ENCODE results near the gene U2AF1L4.

Gene U2AF1L4

GRCh38 chr19:35738021-35738886 is 7.0 kb downstream of the U2AF1L4 start:
- H3K9me3 ChIP-seq (ENCODE audit: severe bottlenecking), result no peaks in the 10 kb centered on the region

DNA sequence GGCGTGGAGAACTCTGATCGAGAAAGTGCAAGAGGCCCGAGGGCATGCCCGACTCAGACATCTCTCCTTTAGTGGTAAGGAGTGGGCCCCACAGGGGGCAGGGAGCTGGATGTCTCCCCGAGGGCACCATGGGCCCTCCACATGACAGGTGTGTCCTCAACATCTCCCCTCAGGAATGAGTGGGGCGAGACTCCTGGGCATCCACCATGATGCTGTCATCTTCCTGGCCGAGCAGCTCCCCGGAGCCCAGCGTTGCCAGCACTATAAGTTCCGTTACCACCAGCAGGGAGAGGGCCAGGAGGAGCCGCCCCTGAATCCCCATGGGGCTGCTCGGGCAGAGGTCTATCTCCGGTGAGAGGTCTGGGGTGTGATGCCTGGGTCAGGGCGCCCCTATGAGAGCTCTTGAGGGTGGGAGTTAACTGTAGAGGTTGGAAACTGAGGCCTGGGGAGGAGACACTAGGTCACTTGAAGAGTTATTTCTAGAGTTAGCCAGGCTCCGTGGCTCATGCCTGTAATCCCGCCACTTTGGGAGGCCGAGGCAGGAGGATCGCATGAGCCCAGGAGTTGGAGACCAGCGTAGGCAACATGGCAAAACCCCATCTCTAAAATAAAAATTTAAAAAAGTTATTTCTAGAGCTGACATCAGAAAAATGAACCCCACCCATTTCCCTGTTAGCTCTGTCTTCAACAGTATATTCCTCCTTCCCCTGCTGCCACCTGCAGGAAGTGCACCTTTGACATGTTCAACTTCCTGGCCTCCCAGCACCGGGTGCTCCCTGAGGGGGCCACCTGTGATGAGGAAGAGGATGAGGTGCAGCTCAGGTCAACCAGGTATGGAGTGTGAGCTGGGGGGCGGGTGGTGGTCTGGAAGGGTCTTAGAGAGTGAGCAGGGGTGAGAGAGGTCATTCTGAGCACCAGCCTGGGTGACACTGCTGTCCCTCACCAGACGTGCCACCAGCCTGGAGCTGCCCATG is 8.0 kb downstream of the U2AF1L4 start:
- DNase-seq (ENCODE audit: low spot score), result no peak
- H3K27ac ChIP-seq (ENCODE audit: poor library complexity, severe bottlenecking), result no peak overlapping the region
- no peaks in the 10 kb centered on the region for H3K4me1 ChIP-seq (ENCODE audit: insufficient read depth, poor library complexity, severe bottlenecking)
- no peaks in the 10 kb centered on the region for H3K9me3 ChIP-seq (ENCODE audit: severe bottlenecking)
- no peaks in the 10 kb centered on the region for H3K27me3 ChIP-seq (ENCODE audit: insufficient read depth, poor library complexity, severe bottlenecking)
- TF ChIP-seq, protein P1, sequence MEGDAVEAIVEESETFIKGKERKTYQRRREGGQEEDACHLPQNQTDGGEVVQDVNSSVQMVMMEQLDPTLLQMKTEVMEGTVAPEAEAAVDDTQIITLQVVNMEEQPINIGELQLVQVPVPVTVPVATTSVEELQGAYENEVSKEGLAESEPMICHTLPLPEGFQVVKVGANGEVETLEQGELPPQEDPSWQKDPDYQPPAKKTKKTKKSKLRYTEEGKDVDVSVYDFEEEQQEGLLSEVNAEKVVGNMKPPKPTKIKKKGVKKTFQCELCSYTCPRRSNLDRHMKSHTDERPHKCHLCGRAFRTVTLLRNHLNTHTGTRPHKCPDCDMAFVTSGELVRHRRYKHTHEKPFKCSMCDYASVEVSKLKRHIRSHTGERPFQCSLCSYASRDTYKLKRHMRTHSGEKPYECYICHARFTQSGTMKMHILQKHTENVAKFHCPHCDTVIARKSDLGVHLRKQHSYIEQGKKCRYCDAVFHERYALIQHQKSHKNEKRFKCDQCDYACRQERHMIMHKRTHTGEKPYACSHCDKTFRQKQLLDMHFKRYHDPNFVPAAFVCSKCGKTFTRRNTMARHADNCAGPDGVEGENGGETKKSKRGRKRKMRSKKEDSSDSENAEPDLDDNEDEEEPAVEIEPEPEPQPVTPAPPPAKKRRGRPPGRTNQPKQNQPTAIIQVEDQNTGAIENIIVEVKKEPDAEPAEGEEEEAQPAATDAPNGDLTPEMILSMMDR (IDR thresholded peaks at IDR 0.05; ENCODE audit: poor library complexity, severe bottlenecking), result no peak
- ATAC-seq (ENCODE audit: low read depth), result no peak
- no peak overlapping the region for H3K4me3 ChIP-seq (ENCODE audit: severe bottlenecking)
- H3K36me3 ChIP-seq (ENCODE audit: low read depth), result peaks cover 56% of the 10 kb centered on the region

More at GRCh38 chr19:35738021-35738886, 7.0 kb downstream of the U2AF1L4 start:
- Histone ChIP-seq H3K27ac (ENCODE audit: poor library complexity, severe bottlenecking) (no peak overlapping the region), H3K36me3 (ENCODE audit: low read depth) (peaks cover 49% of the 10 kb centered on the region), H3K4me1 (ENCODE audit: insufficient read depth, poor library complexity, severe bottlenecking) (no peaks in the 10 kb centered on the region), H3K27me3 (ENCODE audit: insufficient read depth, poor library complexity, severe bottlenecking) (no peaks in the 10 kb centered on the region), H3K4me3 (ENCODE audit: severe bottlenecking) (no peak overlapping the region)
- no peak for DNase-seq (ENCODE audit: low spot score)
- TF ChIP-seq, protein P1 (IDR thresholded peaks at IDR 0.05; ENCODE audit: poor library complexity, severe bottlenecking), result no peak
- no peak for ATAC-seq (ENCODE audit: low read depth)

DNA sequence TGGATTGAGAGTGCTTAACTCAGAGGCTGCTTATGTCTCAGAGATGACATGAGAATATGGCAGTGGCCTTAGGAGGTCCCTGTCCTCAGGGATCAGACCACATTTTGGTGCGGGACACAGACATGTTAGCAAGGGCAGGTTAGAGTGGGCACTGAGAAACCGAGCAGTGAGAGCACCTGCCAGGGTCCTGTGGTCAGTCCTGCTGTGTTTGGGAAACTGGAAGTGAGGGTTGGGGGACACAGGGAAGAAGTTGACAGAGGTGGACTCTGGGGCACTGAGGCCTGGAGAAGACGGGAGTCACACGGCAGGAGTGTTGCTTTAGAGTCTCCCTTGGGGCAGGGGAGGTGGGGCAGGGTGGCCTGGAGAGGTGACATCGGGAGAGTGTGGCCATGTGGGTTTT is 10.3 kb downstream of the U2AF1L4 start:
- Histone ChIP-seq H3K27ac (ENCODE audit: poor library complexity, severe bottlenecking) (no peak overlapping the region), H3K4me3 (ENCODE audit: severe bottlenecking) (no peak overlapping the region), H3K9me3 (ENCODE audit: severe bottlenecking) (no peaks in the 10 kb centered on the region), H3K36me3 (ENCODE audit: low read depth) (peaks cover 80% of the 10 kb centered on the region), H3K27me3 (ENCODE audit: insufficient read depth, poor library complexity, severe bottlenecking) (no peaks in the 10 kb centered on the region), H3K4me1 (ENCODE audit: insufficient read depth, poor library complexity, severe bottlenecking) (no peaks in the 10 kb centered on the region)
- DNase-seq (ENCODE audit: low spot score), result no peak
- TF ChIP-seq, protein P1 (IDR thresholded peaks at IDR 0.05; ENCODE audit: poor library complexity, severe bottlenecking), result no peak
- ATAC-seq (ENCODE audit: low read depth), result no peak

DNA sequence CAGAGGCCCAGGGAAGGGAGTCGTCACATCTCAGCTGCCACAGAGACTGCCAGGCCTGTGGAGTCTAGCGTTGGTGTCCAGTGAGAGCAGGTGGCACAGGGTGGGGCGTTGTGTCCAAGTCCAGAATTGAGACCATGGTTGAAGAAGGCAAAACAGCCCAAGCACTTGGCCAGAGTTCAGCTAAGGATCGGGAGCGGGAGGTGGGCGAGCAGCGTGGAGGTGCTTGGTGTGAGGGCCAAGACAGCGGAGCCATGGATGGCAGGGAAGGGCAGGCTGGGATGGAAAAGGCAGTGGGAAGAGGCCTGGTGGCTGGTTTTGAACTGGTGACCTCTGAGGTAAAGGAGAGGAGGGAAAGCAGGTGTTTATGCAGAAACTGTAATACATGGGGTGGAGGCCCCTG is 10.9 kb downstream of the U2AF1L4 start:
- no peak overlapping the region for H3K4me3 ChIP-seq (ENCODE audit: severe bottlenecking)
- H3K27ac ChIP-seq (ENCODE audit: poor library complexity, severe bottlenecking), result no peak overlapping the region
- ATAC-seq (ENCODE audit: low read depth) (no peak), DNase-seq (ENCODE audit: low spot score) (no peak)
- H3K36me3 ChIP-seq (ENCODE audit: low read depth), result peaks cover 86% of the 10 kb centered on the region
- no peaks in the 10 kb centered on the region for H3K9me3 ChIP-seq (ENCODE audit: severe bottlenecking)
- TF ChIP-seq, protein P1 (IDR thresholded peaks at IDR 0.05; ENCODE audit: poor library complexity, severe bottlenecking), result no peak
- no peaks in the 10 kb centered on the region for H3K27me3 ChIP-seq (ENCODE audit: insufficient read depth, poor library complexity, severe bottlenecking)
- no peaks in the 10 kb centered on the region for H3K4me1 ChIP-seq (ENCODE audit: insufficient read depth, poor library complexity, severe bottlenecking)
